Endothelial cell of umbilical vein (primary cell): ENCODE results near the gene CELA3B. TPM values are rescaled to one million over a fixed set of nuclear protein-coding genes. Genes with fewer than 3 reads are reported as not detected.

Source experiments
- BruUV-seq: library from RNA; stranded (reverse); fragments of 400-500 nt; replicated peaks from 2 replicates; lab custom pipeline; 2021; lab: Mats Ljungman, UMichigan
- CTCF ChIA-PET: fragments of 300-600, 350-600 bp; sonication (Branson Sonifier 250); formaldehyde crosslinking; loops from one replicate; lab custom pipeline; 2021; ENCODE audit warnings: antibody characterized with exemption, inconsistent platforms; lab: Charles Lee
- POLR2A ChIA-PET: fragments of 300-600, 350-600 bp; sonication (Branson Sonifier 250); formaldehyde crosslinking; loops from one replicate; lab custom pipeline; 2021; ENCODE audit warnings: antibody characterized with exemption, inconsistent platforms; lab: Charles Lee
- DNase-seq: peaks from one replicate; pipeline ENCODE4 v3.0.0-alpha.2; 2011; ENCODE audit warnings: low read depth, low spot score
- FAIRE-seq: peaks from 2 replicates; lab custom pipeline; 2011; peaks lifted over from hg19 to GRCh38; lab: Jason Lieb, UNC
- H2AFZ ChIP-seq: 2 replicates; pipeline ENCODE4 v1.6.0; 2012; ENCODE audit warnings: low read depth, low read length, control low read depth, inconsistent platforms
- H3K27ac ChIP-seq: 2 replicates; pipeline ENCODE4 v1.5.1; 2011; ENCODE audit warnings: low read depth, mild to moderate bottlenecking, control low read depth, low read length, moderate library complexity; ENCODE audit not compliant: insufficient read depth
- H3K27me3 ChIP-seq, 2 experiments: 2 replicates each; pipeline versions ENCODE4 v1.6.0 to v1.6.1; 2011; ENCODE audit warnings: low read length in 2 of 2, mixed read lengths in 1 of 2; ENCODE audit not compliant: control insufficient read depth in 2 of 2, insufficient read depth in 2 of 2
- H3K36me3 ChIP-seq, 2 experiments: 2 replicates in 1 of 2; 3 replicates in 1 of 2; pipeline ENCODE4 v1.5.1; 2011; ENCODE audit warnings: low read length in 2 of 2, mild to moderate bottlenecking in 1 of 2, moderate library complexity in 1 of 2; ENCODE audit not compliant: control insufficient read depth in 2 of 2, insufficient read depth in 2 of 2; ENCODE audit errors: extremely low read depth in 1 of 2
- H3K4me1 ChIP-seq: 3 replicates; pipeline ENCODE4 v1.5.1; 2011; ENCODE audit warnings: mild to moderate bottlenecking, low read length; ENCODE audit not compliant: control insufficient read depth, insufficient read depth; ENCODE audit errors: extremely low read depth
- H3K4me2 ChIP-seq: 2 replicates; pipeline ENCODE4 v1.6.1; 2011; ENCODE audit warnings: low read length, control low read depth, mixed read lengths; ENCODE audit not compliant: insufficient read depth
- H3K4me3 ChIP-seq, 3 experiments: fragments of 200-600 bp in 1 of 3; sonication (generic), shearing (Covaris generic) in 1 of 3; replicated peaks in 1 of 3; 2 replicates each; pipeline ENCODE4 v1.5.1; 2011 to 2016; ENCODE audit warnings: control low read depth in 3 of 3, low read length in 3 of 3, mild to moderate bottlenecking in 2 of 3, inconsistent platforms in 1 of 3, low read depth in 1 of 3, moderate library complexity in 1 of 3; ENCODE audit not compliant: insufficient read depth in 1 of 3
- H3K79me2 ChIP-seq: 2 replicates; pipeline ENCODE4 v1.6.0; 2012; ENCODE audit warnings: low read length, inconsistent platforms; ENCODE audit not compliant: control insufficient read depth, insufficient read depth
- H3K9ac ChIP-seq: replicated peaks from 2 replicates; pipeline ENCODE3; 2011; ENCODE audit warnings: low read length, control low read depth; ENCODE audit not compliant: insufficient read depth; ENCODE audit errors: extremely low read depth
- H3K9me1 ChIP-seq: replicated peaks from 3 replicates; pipeline ENCODE4 v1.6.0; 2011; ENCODE audit warnings: mild to moderate bottlenecking, low read length; ENCODE audit not compliant: control insufficient read depth, insufficient read depth; ENCODE audit errors: extremely low read depth
- H3K9me3 ChIP-seq: replicated peaks from 2 replicates; pipeline ENCODE4 v1.5.1; 2012; ENCODE audit warnings: low read length, inconsistent platforms; ENCODE audit not compliant: control insufficient read depth, insufficient read depth
- H4K20me1 ChIP-seq: replicated peaks from 2 replicates; pipeline ENCODE3; 2011; ENCODE audit warnings: mild to moderate bottlenecking, low read length; ENCODE audit not compliant: control insufficient read depth, insufficient read depth; ENCODE audit errors: extremely low read depth
- CTCF ChIP-seq, 2 donors: IDR thresholded peaks; 1 replicate in 1 of 2; 2 replicates in 1 of 2; pipeline ENCODE4 v1.5.1; 2011; ENCODE audit warnings: low read length in 2 of 2, mild to moderate bottlenecking in 2 of 2, moderate library complexity in 2 of 2, control low read depth in 1 of 2, inconsistent platforms in 1 of 2, low read depth in 1 of 2; ENCODE audit not compliant: insufficient read depth in 1 of 2; ENCODE audit errors: extremely low read depth in 1 of 2
- EZH2 ChIP-seq: IDR thresholded peaks from 2 replicates; pipeline ENCODE4 v1.6.1; 2012; ENCODE audit warnings: borderline replicate concordance, low read depth, mild to moderate bottlenecking, moderate library complexity, low read length, inconsistent platforms; ENCODE audit not compliant: severe bottlenecking
- FOS ChIP-seq: IDR thresholded peaks from 2 replicates; pipeline ENCODE4 v1.6.1; 2011; ENCODE audit warnings: mild to moderate bottlenecking, low read length, moderate library complexity, borderline replicate concordance; ENCODE audit not compliant: insufficient read depth
- GATA2 ChIP-seq: IDR thresholded peaks from 2 replicates; pipeline ENCODE4 v1.7.0; 2011; ENCODE audit warnings: low read depth, mild to moderate bottlenecking, moderate library complexity, mixed read lengths, low read length; ENCODE audit not compliant: insufficient read length, insufficient read depth
- JUN ChIP-seq: IDR thresholded peaks from 2 replicates; pipeline ENCODE4 v1.6.1; 2011; ENCODE audit warnings: borderline replicate concordance, low read depth; ENCODE audit not compliant: insufficient read length, insufficient read depth
- MAX ChIP-seq: IDR thresholded peaks from 2 replicates; pipeline ENCODE4 v1.6.1; 2011; ENCODE audit not compliant: insufficient read depth, insufficient read length
- MYC ChIP-seq: IDR thresholded peaks from one replicate; pipeline ENCODE4 v1.6.1; 2011; ENCODE audit warnings: mild to moderate bottlenecking, low read depth, low read length
- POLR2A ChIP-seq: IDR thresholded peaks from 2 replicates; pipeline ENCODE4 v1.6.1; 2012; ENCODE audit warnings: low read depth, mild to moderate bottlenecking, control low read depth, low read length
- POLR2AphosphoS5 ChIP-seq: IDR thresholded peaks from 2 replicates; pipeline ENCODE4 v1.6.1; 2012; ENCODE audit warnings: low read depth, mild to moderate bottlenecking, control low read depth, low read length, moderate library complexity; ENCODE audit not compliant: insufficient read depth
- dilution Hi-C: fragments of 300-500 bp; cut with MboI; formaldehyde crosslinking; loops from one replicate; pipeline ENCODE4 v1.15.0; 2019; ENCODE audit warnings: low sequenced_read_pairs; ENCODE audit not compliant: extremely low pct_ligation_motif_present
- intact Hi-C: fragments of 100-400 bp; cut with micrococcal nuclease; formaldehyde crosslinking; loops from one replicate; pipeline ENCODE4 v1.10.0; 2022
- polyA plus RNA-seq, 4 experiments: library from polyadenylated mRNA; depleted of rRNA in 3 of 4; stranded (reverse) in 3 of 4; unstranded in 1 of 4; fragments of >200 nt; gene quantifications; 2 replicates each; pipeline versions ENCODE4 v1.2.1 to v1.2.3, GENCODE V29; 2011 to 2012; ENCODE audit warnings: missing spikeins in 1 of 4
- total RNA-seq: library from RNA; stranded (reverse); gene quantifications from 2 replicates; pipeline ENCODE4 v1.2.3, GENCODE V29; 2021

The CELA3B gene
- total and polyA plus RNA-seq, 2 donors (not counting 3 experiments of a cell fraction or from before 2014, with no cell fraction given) = 0.32 TPM; not detected in 1

GRCh38 chr1:21961337-21961736 is 15.5 kb upstream of the CELA3B start:
- ChIA-PET POLR2A (interaction anchor here (1.0 to 1.8 kb wide), 2 partner anchors 36 to 38 kb away, joined by 4 read pairs; no protein-coding TSS in a partner anchor), CTCF (interaction anchor here (1.1 to 11.3 kb wide), 6 partner anchors 9 to 455 kb away, joined by 3 to 95 read pairs (median 4); partner anchors contain the start of gene HSPG2)
- H3K4me1 ChIP-seq = peaks cover 49% of the 10 kb centered on the region
- dilution Hi-C loops = no loop called here
- H2AFZ ChIP-seq = no peak overlapping the region
- intact Hi-C loops = no loop called here
- no peaks in the 10 kb centered on the region for H3K9me1 ChIP-seq
- peak overlapping the region; percentile 18 for H3K27ac ChIP-seq
- H3K9me3 ChIP-seq = no peaks in the 10 kb centered on the region
- H3K36me3 ChIP-seq = no peaks in the 10 kb centered on the region
- no peak overlapping the region for H3K4me3 ChIP-seq
- BruUV-seq = no TSS peak
- DNase-seq = peak; percentile 36
- no peaks in the 10 kb centered on the region for H4K20me1 ChIP-seq
- no peaks in the 10 kb centered on the region for H3K79me2 ChIP-seq
- FAIRE-seq = no peak
- no peak for TF ChIP-seq JUN
- no peak for TF ChIP-seq POLR2AphosphoS5
- no peak for TF ChIP-seq CTCF (IDR thresholded peaks at IDR 0.05; ENCODE audit: extremely low read depth in 1 of 2, insufficient read depth in 1 of 2, low read depth in 1 of 2, low read length in 2 of 2)
- TF ChIP-seq POLR2A = no peak
- no peak for TF ChIP-seq FOS
- no peak for TF ChIP-seq EZH2
- TF ChIP-seq MYC = no peak
- TF ChIP-seq GATA2 = no peak
- TF ChIP-seq MAX = no peak
- H3K27me3 ChIP-seq = no peaks in the 10 kb centered on the region
- no peak overlapping the region for H3K4me2 ChIP-seq
- no peak overlapping the region for H3K9ac ChIP-seq
